WTC11 (cell line): ENCODE results near the gene ALDOB. TPM values are rescaled to one million over a fixed set of nuclear protein-coding genes. Genes with fewer than 3 reads are reported as not detected.

Experiments used
- ATAC-seq: fragments of 200-7000 bp; cut with Tn5 transposase; 2 replicates; pipeline ENCODE4 v1.10.0; 2021; ENCODE audit warnings: mild to moderate bottlenecking, moderate library complexity
- CTCF ChIA-PET: fragments of 300-600 bp; sonication (Branson Sonifier 250); formaldehyde crosslinking; loops from one replicate; lab custom pipeline; 2021; ENCODE audit warnings: antibody characterized with exemption; lab: Charles Lee
- POLR2A ChIA-PET: fragments of 350-600 bp; sonication (Branson Sonifier 250); formaldehyde crosslinking; loops from one replicate; lab custom pipeline; 2021; ENCODE audit warnings: antibody characterized with exemption; lab: Charles Lee
- DNase-seq: peaks from one replicate; pipeline ENCODE4 v3.0.0; 2021; ENCODE audit warnings: low spot score
- H3K27ac Mint-ChIP-seq: 2 replicates; pipeline ENCODE4 v1.8.0; 2021; ENCODE audit warnings: mixed read lengths
- H3K27me3 Mint-ChIP-seq: 2 replicates; pipeline ENCODE4 v1.8.0; 2021; ENCODE audit warnings: low read depth, mild to moderate bottlenecking, moderate library complexity, mixed read lengths
- H3K36me3 Mint-ChIP-seq: 2 replicates; pipeline ENCODE4 v1.8.0; 2021; ENCODE audit warnings: mixed read lengths
- H3K4me1 Mint-ChIP-seq: 2 replicates; pipeline ENCODE4 v1.8.0; 2022; ENCODE audit warnings: mixed read lengths
- H3K4me3 Mint-ChIP-seq: 2 replicates; pipeline ENCODE4 v1.8.0; 2021; ENCODE audit warnings: mild to moderate bottlenecking, moderate library complexity, mixed read lengths
- H3K9me3 Mint-ChIP-seq: 2 replicates; pipeline ENCODE4 v1.8.0; 2021; ENCODE audit warnings: mixed read lengths
- HMGA2 ChIP-seq: fragments of 250-450 bp; sonication (Bioruptor Pico); IDR thresholded peaks from 2 replicates; pipeline ENCODE4 v1.4.0; 2021; ENCODE audit warnings: mild to moderate bottlenecking, moderate library complexity
- NFATC4 ChIP-seq: fragments of 250-450 bp; sonication (Bioruptor Pico); IDR thresholded peaks from 2 replicates; pipeline ENCODE4 v1.9.0; 2021; ENCODE audit warnings: mild to moderate bottlenecking
- SMAD4 ChIP-seq: sonication (generic); formaldehyde crosslinking; IDR thresholded peaks from 2 replicates; pipeline ENCODE4 v1.8.0; 2022; ENCODE audit warnings: mild to moderate bottlenecking, missing genetic modification reagents
- ZNF317 ChIP-seq: sonication (generic); formaldehyde crosslinking; IDR thresholded peaks from 2 replicates; pipeline ENCODE4 v1.8.1; 2023; ENCODE audit warnings: low read depth, mild to moderate bottlenecking, moderate library complexity, missing genetic modification reagents, borderline replicate concordance
- ZNF396 ChIP-seq: fragments of 250-450 bp; sonication (Bioruptor Pico); IDR thresholded peaks from 2 replicates; pipeline ENCODE4 v1.8.0; 2021; ENCODE audit warnings: mild to moderate bottlenecking, moderate library complexity, borderline replicate concordance
- total RNA-seq: library from RNA; stranded (reverse); gene quantifications from 3 replicates; pipeline ENCODE4 v1.2.3, GENCODE V29; 2021
- TF ChIP-seq, protein P1 (sequence below): sonication (generic); formaldehyde crosslinking; IDR thresholded peaks from 2 replicates; pipeline ENCODE4 v1.8.0; 2022; ENCODE audit warnings: mild to moderate bottlenecking, missing genetic modification reagents
- TF ChIP-seq, protein P2 (sequence below): sonication (generic); formaldehyde crosslinking; IDR thresholded peaks from 2 replicates; pipeline ENCODE4 v1.8.0; 2022; ENCODE audit warnings: mild to moderate bottlenecking, missing genetic modification reagents
- TF ChIP-seq, protein P3 (sequence below): sonication (generic); formaldehyde crosslinking; IDR thresholded peaks from 2 replicates; pipeline ENCODE4 v1.8.1; 2023; ENCODE audit warnings: mild to moderate bottlenecking, missing genetic modification reagents, borderline replicate concordance
- TF ChIP-seq, protein P4 (sequence below): sonication (generic); formaldehyde crosslinking; IDR thresholded peaks from 2 replicates; pipeline ENCODE4 v1.8.0; 2022; ENCODE audit warnings: mild to moderate bottlenecking, missing genetic modification reagents
- TF ChIP-seq, protein P5 (sequence below): fragments of 250-450 bp; sonication (Bioruptor Pico); IDR thresholded peaks from 2 replicates; pipeline ENCODE4 v2.1.2; 2022; ENCODE audit warnings: mild to moderate bottlenecking, moderate library complexity
- TF ChIP-seq, protein P6 (sequence below): sonication (generic); formaldehyde crosslinking; IDR thresholded peaks from 2 replicates; pipeline ENCODE4 v1.8.1; 2022; ENCODE audit warnings: low read depth, missing genetic modification reagents, borderline replicate concordance
- TF ChIP-seq, protein P7 (sequence below): fragments of 250-450 bp; sonication (Bioruptor Pico); IDR thresholded peaks from 2 replicates; pipeline ENCODE4 v1.9.0; 2021; ENCODE audit warnings: moderate library complexity, mild to moderate bottlenecking, inconsistent platforms, borderline replicate concordance

ALDOB gene
- total RNA-seq, 1 experiment from 2014 or later, result 0.94 TPM

DNA sequence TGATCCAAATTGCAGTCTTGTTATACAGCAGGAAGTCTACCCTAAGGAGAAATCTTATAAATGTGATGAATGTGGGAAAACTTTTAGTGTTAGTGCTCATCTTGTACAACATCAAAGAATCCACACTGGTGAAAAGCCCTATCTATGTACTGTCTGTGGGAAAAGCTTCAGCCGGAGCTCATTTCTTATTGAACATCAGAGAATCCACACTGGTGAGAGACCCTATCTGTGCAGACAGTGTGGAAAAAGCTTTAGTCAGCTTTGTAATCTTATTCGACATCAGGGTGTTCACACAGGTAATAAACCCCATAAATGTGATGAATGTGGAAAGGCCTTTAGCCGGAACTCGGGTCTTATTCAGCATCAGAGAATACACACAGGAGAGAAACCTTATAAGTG is 26.5 kb downstream of the ALDOB start (continued):
- TF ChIP-seq NFATC4 (CRISPR knock-in tag) (no peak), SMAD4 (no peak), HMGA2 (CRISPR knock-in tag) (no peak)
- TF ChIP-seq, protein P1, sequence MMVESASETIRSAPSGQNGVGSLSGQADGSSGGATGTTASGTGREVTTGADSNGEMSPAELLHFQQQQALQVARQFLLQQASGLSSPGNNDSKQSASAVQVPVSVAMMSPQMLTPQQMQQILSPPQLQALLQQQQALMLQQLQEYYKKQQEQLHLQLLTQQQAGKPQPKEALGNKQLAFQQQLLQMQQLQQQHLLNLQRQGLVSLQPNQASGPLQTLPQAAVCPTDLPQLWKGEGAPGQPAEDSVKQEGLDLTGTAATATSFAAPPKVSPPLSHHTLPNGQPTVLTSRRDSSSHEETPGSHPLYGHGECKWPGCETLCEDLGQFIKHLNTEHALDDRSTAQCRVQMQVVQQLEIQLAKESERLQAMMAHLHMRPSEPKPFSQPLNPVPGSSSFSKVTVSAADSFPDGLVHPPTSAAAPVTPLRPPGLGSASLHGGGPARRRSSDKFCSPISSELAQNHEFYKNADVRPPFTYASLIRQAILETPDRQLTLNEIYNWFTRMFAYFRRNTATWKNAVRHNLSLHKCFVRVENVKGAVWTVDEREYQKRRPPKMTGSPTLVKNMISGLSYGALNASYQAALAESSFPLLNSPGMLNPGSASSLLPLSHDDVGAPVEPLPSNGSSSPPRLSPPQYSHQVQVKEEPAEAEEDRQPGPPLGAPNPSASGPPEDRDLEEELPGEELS, result no peak
- TF ChIP-seq, protein P2, sequence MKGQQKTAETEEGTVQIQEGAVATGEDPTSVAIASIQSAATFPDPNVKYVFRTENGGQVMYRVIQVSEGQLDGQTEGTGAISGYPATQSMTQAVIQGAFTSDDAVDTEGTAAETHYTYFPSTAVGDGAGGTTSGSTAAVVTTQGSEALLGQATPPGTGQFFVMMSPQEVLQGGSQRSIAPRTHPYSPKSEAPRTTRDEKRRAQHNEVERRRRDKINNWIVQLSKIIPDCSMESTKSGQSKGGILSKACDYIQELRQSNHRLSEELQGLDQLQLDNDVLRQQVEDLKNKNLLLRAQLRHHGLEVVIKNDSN (CRISPR knock-in tag), result no peak

DNA sequence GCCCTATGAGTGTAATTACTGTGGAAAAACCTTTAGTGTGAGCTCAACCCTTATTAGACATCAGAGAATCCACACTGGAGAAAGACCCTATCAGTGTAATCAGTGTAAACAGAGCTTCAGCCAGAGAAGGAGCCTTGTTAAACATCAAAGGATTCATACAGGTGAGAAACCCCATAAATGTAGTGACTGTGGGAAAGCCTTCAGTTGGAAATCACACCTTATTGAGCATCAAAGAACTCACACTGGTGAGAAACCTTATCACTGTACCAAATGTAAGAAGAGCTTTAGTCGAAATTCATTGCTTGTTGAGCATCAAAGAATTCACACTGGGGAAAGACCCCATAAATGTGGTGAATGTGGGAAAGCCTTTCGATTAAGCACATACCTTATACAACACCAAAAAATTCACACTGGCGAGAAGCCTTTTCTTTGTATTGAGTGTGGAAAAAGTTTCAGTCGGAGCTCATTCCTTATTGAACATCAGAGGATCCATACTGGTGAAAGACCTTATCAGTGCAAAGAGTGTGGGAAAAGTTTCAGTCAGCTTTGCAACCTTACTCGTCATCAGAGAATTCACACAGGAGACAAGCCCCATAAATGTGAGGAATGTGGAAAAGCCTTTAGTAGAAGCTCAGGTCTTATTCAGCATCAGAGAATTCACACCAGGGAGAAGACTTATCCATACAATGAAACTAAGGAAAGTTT is 27.0 kb downstream of the ALDOB start:
- ChIA-PET POLR2A (no interaction called here), CTCF (no interaction called here)
- no peaks in the 10 kb centered on the region for H3K4me1 Mint-ChIP-seq
- H3K9me3 Mint-ChIP-seq, result peaks cover 83% of the 10 kb centered on the region
- H3K27ac Mint-ChIP-seq, result no peak overlapping the region
- DNase-seq, result no peak
- H3K27me3 Mint-ChIP-seq, result peaks cover 10% of the 10 kb centered on the region
- no peak overlapping the region for H3K4me3 Mint-ChIP-seq
- H3K36me3 Mint-ChIP-seq, result peaks cover 85% of the 10 kb centered on the region
- TF ChIP-seq, protein P3, sequence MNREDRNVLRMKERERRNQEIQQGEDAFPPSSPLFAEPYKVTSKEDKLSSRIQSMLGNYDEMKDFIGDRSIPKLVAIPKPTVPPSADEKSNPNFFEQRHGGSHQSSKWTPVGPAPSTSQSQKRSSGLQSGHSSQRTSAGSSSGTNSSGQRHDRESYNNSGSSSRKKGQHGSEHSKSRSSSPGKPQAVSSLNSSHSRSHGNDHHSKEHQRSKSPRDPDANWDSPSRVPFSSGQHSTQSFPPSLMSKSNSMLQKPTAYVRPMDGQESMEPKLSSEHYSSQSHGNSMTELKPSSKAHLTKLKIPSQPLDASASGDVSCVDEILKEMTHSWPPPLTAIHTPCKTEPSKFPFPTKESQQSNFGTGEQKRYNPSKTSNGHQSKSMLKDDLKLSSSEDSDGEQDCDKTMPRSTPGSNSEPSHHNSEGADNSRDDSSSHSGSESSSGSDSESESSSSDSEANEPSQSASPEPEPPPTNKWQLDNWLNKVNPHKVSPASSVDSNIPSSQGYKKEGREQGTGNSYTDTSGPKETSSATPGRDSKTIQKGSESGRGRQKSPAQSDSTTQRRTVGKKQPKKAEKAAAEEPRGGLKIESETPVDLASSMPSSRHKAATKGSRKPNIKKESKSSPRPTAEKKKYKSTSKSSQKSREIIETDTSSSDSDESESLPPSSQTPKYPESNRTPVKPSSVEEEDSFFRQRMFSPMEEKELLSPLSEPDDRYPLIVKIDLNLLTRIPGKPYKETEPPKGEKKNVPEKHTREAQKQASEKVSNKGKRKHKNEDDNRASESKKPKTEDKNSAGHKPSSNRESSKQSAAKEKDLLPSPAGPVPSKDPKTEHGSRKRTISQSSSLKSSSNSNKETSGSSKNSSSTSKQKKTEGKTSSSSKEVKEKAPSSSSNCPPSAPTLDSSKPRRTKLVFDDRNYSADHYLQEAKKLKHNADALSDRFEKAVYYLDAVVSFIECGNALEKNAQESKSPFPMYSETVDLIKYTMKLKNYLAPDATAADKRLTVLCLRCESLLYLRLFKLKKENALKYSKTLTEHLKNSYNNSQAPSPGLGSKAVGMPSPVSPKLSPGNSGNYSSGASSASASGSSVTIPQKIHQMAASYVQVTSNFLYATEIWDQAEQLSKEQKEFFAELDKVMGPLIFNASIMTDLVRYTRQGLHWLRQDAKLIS, result no peak
- TF ChIP-seq, protein P4, sequence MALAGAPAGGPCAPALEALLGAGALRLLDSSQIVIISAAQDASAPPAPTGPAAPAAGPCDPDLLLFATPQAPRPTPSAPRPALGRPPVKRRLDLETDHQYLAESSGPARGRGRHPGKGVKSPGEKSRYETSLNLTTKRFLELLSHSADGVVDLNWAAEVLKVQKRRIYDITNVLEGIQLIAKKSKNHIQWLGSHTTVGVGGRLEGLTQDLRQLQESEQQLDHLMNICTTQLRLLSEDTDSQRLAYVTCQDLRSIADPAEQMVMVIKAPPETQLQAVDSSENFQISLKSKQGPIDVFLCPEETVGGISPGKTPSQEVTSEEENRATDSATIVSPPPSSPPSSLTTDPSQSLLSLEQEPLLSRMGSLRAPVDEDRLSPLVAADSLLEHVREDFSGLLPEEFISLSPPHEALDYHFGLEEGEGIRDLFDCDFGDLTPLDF, result no peak
- TF ChIP-seq ZNF317 (CRISPR knock-in tag) (no peak), ZNF396 (no peak)
- TF ChIP-seq, protein P5, sequence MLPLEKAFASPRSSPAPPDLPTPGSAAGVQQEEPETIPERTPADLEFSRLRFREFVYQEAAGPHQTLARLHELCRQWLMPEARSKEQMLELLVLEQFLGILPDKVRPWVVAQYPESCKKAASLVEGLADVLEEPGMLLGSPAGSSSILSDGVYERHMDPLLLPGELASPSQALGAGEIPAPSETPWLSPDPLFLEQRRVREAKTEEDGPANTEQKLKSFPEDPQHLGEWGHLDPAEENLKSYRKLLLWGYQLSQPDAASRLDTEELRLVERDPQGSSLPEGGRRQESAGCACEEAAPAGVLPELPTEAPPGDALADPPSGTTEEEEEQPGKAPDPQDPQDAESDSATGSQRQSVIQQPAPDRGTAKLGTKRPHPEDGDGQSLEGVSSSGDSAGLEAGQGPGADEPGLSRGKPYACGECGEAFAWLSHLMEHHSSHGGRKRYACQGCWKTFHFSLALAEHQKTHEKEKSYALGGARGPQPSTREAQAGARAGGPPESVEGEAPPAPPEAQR (CRISPR knock-in tag), result no peak
- TF ChIP-seq, protein P6, sequence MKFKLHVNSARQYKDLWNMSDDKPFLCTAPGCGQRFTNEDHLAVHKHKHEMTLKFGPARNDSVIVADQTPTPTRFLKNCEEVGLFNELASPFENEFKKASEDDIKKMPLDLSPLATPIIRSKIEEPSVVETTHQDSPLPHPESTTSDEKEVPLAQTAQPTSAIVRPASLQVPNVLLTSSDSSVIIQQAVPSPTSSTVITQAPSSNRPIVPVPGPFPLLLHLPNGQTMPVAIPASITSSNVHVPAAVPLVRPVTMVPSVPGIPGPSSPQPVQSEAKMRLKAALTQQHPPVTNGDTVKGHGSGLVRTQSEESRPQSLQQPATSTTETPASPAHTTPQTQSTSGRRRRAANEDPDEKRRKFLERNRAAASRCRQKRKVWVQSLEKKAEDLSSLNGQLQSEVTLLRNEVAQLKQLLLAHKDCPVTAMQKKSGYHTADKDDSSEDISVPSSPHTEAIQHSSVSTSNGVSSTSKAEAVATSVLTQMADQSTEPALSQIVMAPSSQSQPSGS (CRISPR knock-in tag), result no peak
- TF ChIP-seq, protein P7, sequence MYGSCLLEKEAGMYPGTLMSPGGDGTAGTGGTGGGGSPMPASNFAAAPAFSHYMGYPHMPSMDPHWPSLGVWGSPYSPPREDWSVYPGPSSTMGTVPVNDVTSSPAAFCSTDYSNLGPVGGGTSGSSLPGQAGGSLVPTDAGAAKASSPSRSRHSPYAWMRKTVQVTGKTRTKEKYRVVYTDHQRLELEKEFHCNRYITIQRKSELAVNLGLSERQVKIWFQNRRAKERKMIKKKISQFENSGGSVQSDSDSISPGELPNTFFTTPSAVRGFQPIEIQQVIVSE (CRISPR knock-in tag), result no peak
- ATAC-seq, result no peak
